Left lung (tissue), 10 donors: Measurements from ENCODE around the gene MAST4. TPM values are rescaled to one million over a fixed set of nuclear protein-coding genes. Genes with fewer than 3 reads are reported as not detected.

ENCODE experiments used
- ATAC-seq: fragments of 200-7000 bp; cut with Tn5 transposase; one replicate; pipeline ENCODE4 v1.9.1; 2020; ENCODE audit warnings: moderate library complexity
- DNase-seq, 4 donors: peaks; one replicate each; pipeline ENCODE4 v3.0.0-alpha.2; 2013 to 2020
- H3K27ac ChIP-seq, 2 donors: fragments of 200-600 bp; sonication (generic) in 1 of 2; one replicate each; pipeline versions ENCODE4 v1.5.0 to v1.8.0; 2020 to 2021
- H3K27me3 ChIP-seq, 2 donors: fragments of 200-600 bp; sonication (generic) in 1 of 2; one replicate each; pipeline versions ENCODE4 v1.5.0 to v1.8.0; 2020 to 2021
- H3K36me3 ChIP-seq, 2 donors: fragments of 200-600 bp; sonication (generic) in 1 of 2; one replicate each; pipeline versions ENCODE4 v1.5.0 to v1.8.0; 2020 to 2021
- H3K4me1 ChIP-seq, 2 donors: fragments of 200-600 bp; one replicate each; pipeline ENCODE4 v1.8.0; 2021
- H3K4me3 ChIP-seq, 2 donors: fragments of 200-600 bp; sonication (generic) in 1 of 2; one replicate each; pipeline versions ENCODE4 v1.5.0 to v1.8.0; 2020 to 2021; ENCODE audit warnings: mild to moderate bottlenecking in 1 of 2
- H3K9me3 ChIP-seq, 2 donors: fragments of 200-600 bp; sonication (generic) in 1 of 2; one replicate each; pipeline versions ENCODE4 v1.5.0 to v1.8.0; 2020 to 2021
- intact Hi-C, 2 donors: fragments of 100-400 bp; cut with DNase I; formaldehyde crosslinking; loops; one replicate each; pipeline versions ENCODE4 v1.11.2 to v1.14.2; 2022
- polyA plus RNA-seq, 6 donors: library from polyadenylated mRNA; unstranded; fragments of 120-200 nt; gene quantifications; one replicate each; pipeline ENCODE4 v1.2.1, GENCODE V29; 2013; ENCODE audit not compliant: insufficient read length in 6 of 6
- total RNA-seq, 2 donors: library from RNA; stranded (reverse); fragmentation: NEBNext Ultra II Directional; extraction: Animal tissue kit (Norgen Biotek cat#: 25700); gene quantifications; one replicate each; pipeline ENCODE4 v1.2.1, GENCODE V29; 2021
- TF ChIP-seq, protein P1 (sequence below), 2 donors: fragments of 200-600 bp; sonication (generic) in 1 of 2; IDR thresholded peaks; one replicate each; pipeline versions ENCODE4 v1.5.0 to v1.8.0; 2021; ENCODE audit warnings: antibody characterized with exemption in 2 of 2
- donor health status: DM: no; HTN: yes; CAD: no.
- donor health status: DM: no; HTN: no; CAD: no.

The MAST4 gene
- total and polyA plus RNA-seq, 8 donors: 47.7 to 57.6 (median 53.0) TPM

DNA sequence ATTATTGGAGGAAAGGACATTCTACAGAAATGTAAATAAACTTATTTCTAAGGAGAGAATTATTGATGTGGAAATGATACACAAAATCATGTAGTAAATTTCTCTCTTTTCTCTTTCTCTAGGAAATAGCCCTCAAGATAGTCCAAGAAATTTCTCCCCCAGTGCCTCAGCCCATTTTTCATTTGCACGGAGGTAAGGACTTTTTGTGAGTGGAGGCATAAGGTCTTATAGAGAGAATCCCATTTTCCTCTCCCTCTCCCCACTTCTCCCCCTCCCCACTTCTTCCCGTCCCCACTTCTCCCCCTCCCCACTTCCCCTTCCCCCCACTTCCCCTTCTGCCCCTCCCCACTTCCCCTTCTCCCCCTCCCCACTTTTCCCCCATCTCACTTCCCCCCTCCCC, 493.8 kb downstream of the MAST4 start:
- Histone ChIP-seq H3K36me3 (peaks cover 0 to 9% of the 10 kb centered on the region in 2 donors), H3K4me1 (peaks cover 15 to 17% of the 10 kb centered on the region in 2 donors), H3K4me3 (no peak overlapping the region), H3K9me3 (no peaks in the 10 kb centered on the region), H3K27ac (no peak overlapping the region), H3K27me3 (no peaks in the 10 kb centered on the region)
- intact Hi-C loops: no loop called here
- TF ChIP-seq, protein P1, sequence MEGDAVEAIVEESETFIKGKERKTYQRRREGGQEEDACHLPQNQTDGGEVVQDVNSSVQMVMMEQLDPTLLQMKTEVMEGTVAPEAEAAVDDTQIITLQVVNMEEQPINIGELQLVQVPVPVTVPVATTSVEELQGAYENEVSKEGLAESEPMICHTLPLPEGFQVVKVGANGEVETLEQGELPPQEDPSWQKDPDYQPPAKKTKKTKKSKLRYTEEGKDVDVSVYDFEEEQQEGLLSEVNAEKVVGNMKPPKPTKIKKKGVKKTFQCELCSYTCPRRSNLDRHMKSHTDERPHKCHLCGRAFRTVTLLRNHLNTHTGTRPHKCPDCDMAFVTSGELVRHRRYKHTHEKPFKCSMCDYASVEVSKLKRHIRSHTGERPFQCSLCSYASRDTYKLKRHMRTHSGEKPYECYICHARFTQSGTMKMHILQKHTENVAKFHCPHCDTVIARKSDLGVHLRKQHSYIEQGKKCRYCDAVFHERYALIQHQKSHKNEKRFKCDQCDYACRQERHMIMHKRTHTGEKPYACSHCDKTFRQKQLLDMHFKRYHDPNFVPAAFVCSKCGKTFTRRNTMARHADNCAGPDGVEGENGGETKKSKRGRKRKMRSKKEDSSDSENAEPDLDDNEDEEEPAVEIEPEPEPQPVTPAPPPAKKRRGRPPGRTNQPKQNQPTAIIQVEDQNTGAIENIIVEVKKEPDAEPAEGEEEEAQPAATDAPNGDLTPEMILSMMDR (IDR thresholded peaks at IDR 0.05): no peak
- DNase-seq (no peak), ATAC-seq (no peak)

DNA sequence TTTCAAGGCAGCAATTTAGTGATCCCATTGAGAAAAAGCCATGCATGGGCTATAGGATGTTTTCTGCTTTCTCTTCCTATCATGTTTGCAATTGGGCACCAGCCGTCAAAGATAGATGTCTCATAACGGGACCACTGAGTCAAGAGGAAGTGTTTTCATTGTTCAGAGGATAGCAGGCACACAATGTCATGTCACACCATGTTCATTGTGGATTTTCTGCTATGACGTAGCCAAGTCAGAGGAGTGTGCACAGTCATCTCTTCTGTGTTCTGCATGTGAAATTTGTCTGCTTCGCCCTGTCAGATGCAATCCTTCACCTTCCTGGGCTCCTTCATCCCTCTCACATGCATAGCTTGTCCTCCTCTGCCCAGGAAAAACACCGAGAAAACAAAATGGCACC, 494.4 kb downstream of the MAST4 start:
- TF ChIP-seq, protein P1 (IDR thresholded peaks at IDR 0.05): no peak
- DNase-seq (no peak), ATAC-seq (no peak)
- H3K9me3 ChIP-seq: no peaks in the 10 kb centered on the region
- intact Hi-C loops: no loop called here
- H3K36me3 ChIP-seq: peaks cover 0 to 9% of the 10 kb centered on the region in 2 donors
- H3K27ac ChIP-seq: no peak overlapping the region
- H3K4me3 ChIP-seq: no peak overlapping the region
- peaks cover 19 to 22% of the 10 kb centered on the region in 2 donors for H3K4me1 ChIP-seq
- H3K27me3 ChIP-seq: no peaks in the 10 kb centered on the region

DNA sequence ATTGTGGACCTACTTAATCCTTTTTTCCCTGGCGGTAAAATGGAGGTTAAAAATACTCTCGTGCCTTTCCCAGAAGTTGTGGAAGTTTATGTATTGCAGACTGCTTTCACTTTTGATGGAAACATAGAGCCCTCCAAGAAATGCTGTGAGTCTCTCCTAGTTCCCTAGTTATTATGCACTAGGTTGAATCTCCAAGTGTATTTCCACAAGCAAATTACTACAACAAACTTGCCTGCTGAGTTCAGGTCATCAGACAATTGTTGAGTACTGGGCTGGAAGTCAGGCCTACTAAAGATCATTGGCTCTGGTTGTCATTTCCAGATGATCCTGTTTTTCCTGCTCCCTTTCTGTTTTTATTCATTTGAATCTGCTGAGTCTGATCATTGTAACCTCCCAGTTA, 496.3 kb downstream of the MAST4 start:
- TF ChIP-seq, protein P1 (IDR thresholded peaks at IDR 0.05): no peak
- Histone ChIP-seq H3K36me3 (peaks cover 0 to 9% of the 10 kb centered on the region in 2 donors), H3K27me3 (no peaks in the 10 kb centered on the region), H3K9me3 (no peaks in the 10 kb centered on the region), H3K4me3 (no peak overlapping the region), H3K4me1 (peaks cover 22 to 27% of the 10 kb centered on the region in 2 donors), H3K27ac (peak overlapping the region; percentile 33 to 63)
- ATAC-seq: no peak
- intact Hi-C loops: no loop called here
- DNase-seq: peak in 1 of 4 donors; percentile 21

DNA sequence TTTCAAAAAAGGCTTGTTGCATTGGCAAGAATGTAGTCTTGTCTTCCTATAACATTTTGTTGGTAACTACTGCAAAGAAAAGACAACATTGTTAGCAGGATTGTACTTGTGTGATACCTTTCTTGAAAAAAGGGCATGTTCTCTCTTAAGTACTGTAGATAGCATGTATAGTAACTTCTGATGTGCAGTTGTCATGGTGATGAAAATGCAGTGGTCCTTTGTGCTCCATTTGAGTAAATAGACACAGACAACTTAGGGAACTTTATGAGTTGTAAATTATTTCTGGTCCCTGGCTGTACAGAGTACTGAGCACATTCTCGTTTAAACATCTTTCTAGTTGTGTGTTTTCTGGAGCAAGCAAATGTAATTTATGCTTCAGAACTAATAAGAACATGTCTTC, 497.1 kb downstream of the MAST4 start:
- Histone ChIP-seq H3K4me1 (peaks cover 22 to 27% of the 10 kb centered on the region in 2 donors), H3K27me3 (no peaks in the 10 kb centered on the region), H3K36me3 (peaks cover 0 to 9% of the 10 kb centered on the region in 2 donors), H3K4me3 (no peak overlapping the region), H3K9me3 (no peaks in the 10 kb centered on the region), H3K27ac (no peak overlapping the region)
- intact Hi-C loops: no loop called here
- TF ChIP-seq, protein P1 (IDR thresholded peaks at IDR 0.05): no peak
- no peak for ATAC-seq
- DNase-seq: peak in 1 of 4 donors; percentile 22

DNA sequence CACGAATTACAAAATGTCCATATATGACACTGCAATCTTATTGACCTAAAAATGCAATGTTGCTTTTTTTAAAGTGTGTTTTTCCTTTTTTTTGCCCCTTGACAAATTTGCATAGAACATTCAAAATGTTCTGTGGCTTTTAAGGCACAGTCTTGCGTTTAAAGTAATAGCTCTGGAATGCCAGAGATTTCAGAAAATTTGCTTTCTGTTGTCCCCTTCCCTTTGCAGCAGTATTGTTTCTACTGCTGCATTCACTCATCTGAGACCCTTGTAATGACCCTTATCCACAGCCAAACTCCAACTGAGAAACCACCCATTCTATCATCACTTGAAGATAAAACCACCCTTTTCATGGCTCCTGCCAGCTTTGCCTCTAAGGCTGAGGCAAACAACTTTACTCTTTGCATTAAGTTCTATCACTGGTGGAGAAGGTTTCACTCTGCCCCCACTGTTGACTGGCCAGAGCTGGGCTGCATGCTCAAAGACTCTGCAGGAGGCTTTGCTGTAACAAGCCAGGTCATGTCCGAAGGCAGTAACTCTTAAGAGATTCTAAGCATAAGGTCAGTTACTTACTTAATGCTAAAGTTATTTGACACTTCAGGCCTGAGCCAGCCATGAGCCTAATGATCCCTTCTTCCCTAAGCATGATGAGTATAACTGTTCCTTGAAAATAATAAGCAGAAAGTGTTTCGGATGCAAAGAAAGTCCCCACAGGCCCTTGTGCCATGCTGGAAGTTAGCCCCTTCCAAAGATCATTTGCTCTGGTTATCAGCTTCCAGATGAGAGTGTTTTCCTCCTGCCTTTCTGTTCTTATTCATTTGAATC, 498.5 kb downstream of the MAST4 start:
- intact Hi-C loops: no loop called here
- Histone ChIP-seq H3K36me3 (peaks cover 0 to 9% of the 10 kb centered on the region in 2 donors), H3K4me1 (peaks cover 22 to 27% of the 10 kb centered on the region in 2 donors), H3K9me3 (no peaks in the 10 kb centered on the region), H3K27me3 (no peaks in the 10 kb centered on the region), H3K4me3 (no peak overlapping the region), H3K27ac (peak overlapping the region; percentile 60 to 81)
- ATAC-seq: peak; percentile 86
- peak in 2 of 4 donors; percentile 35 for DNase-seq
- TF ChIP-seq, protein P1 (IDR thresholded peaks at IDR 0.05): no peak
